PC-3 (cell line): Measurements from ENCODE around the gene PCBP3. TPM values are rescaled to one million over a fixed set of nuclear protein-coding genes. Genes with fewer than 3 reads are reported as not detected.

Experiments
- ATAC-seq: fragments of 200-7000 bp; cut with Tn5 transposase; 2 replicates; pipeline ENCODE4 v1.9.1; 2020; ENCODE audit warnings: mild to moderate bottlenecking, moderate library complexity
- BruUV-seq: library from RNA; stranded (reverse); fragments of 400-500 nt; replicated peaks from 2 replicates; lab custom pipeline; 2021; lab: Mats Ljungman, UMichigan
- CTCF ChIA-PET: fragments of 300-600 bp; sonication (Branson Sonifier 250); formaldehyde crosslinking; loops from one replicate; lab custom pipeline; 2022; ENCODE audit warnings: antibody characterized with exemption; lab: Charles Lee
- POLR2A ChIA-PET: fragments of 300-600 bp; sonication (Branson Sonifier 250); formaldehyde crosslinking; loops from one replicate; lab custom pipeline; 2022; ENCODE audit warnings: antibody characterized with exemption; ENCODE audit not compliant: unreplicated experiment; lab: Charles Lee
- DNase-seq: peaks from one replicate; pipeline ENCODE4 v3.0.0-alpha.2; 2015
- H2AFZ ChIP-seq: fragments of 300-600 bp; sonication (generic); 2 replicates; pipeline ENCODE4 v1.6.0; 2016; ENCODE audit warnings: antibody characterized with exemption, low read length
- H3F3A ChIP-seq: fragments of 300-600 bp; sonication (generic); one replicate; pipeline ENCODE4 v1.6.0; 2017; ENCODE audit warnings: antibody characterized with exemption, low read length, control low read depth, mild to moderate bottlenecking; ENCODE audit not compliant: unreplicated experiment
- H3K27ac ChIP-seq: fragments of 300-600 bp; sonication (generic); 2 replicates; pipeline ENCODE4 v1.5.1; 2016; ENCODE audit warnings: mild to moderate bottlenecking, low read length
- H3K27me3 ChIP-seq: fragments of 300-600 bp; sonication (generic); 2 replicates; pipeline ENCODE4 v1.6.1; 2016; ENCODE audit warnings: low read length, mixed read lengths
- H3K36me3 ChIP-seq: fragments of 300-600 bp; sonication (generic); 2 replicates; pipeline ENCODE4 v1.6.1; 2016; ENCODE audit warnings: low read depth, mixed run types, low read length, mixed read lengths
- H3K4me1 ChIP-seq: fragments of 300-600 bp; sonication (generic); 2 replicates; pipeline ENCODE4 v1.5.1; 2016; ENCODE audit warnings: low read length; ENCODE audit not compliant: insufficient read depth
- H3K4me2 ChIP-seq: fragments of 300-600 bp; sonication (generic); 2 replicates; pipeline ENCODE4 v1.6.0; 2016; ENCODE audit warnings: low read length
- H3K4me3 ChIP-seq: fragments of 300-600 bp; sonication (generic); 2 replicates; pipeline ENCODE4 v1.5.1; 2016; ENCODE audit warnings: mild to moderate bottlenecking, low read length, mixed read lengths
- H3K79me2 ChIP-seq: fragments of 300-600 bp; sonication (generic); 2 replicates; pipeline ENCODE4 v1.6.1; 2017; ENCODE audit warnings: low read length, mixed read lengths
- H3K9ac ChIP-seq: fragments of 300-600 bp; sonication (generic); 2 replicates; pipeline ENCODE4 v1.6.0; 2016; ENCODE audit warnings: mild to moderate bottlenecking, low read length
- H3K9me2 ChIP-seq: fragments of 300-600 bp; sonication (generic); replicated peaks from 2 replicates; pipeline ENCODE4 v1.6.1; 2016; ENCODE audit warnings: mixed run types, low read length, mixed read lengths
- H3K9me3 ChIP-seq: fragments of 300-600 bp; sonication (generic); 2 replicates; pipeline ENCODE4 v1.6.1; 2016; ENCODE audit warnings: low read length, mixed read lengths
- H4K20me1 ChIP-seq: fragments of 300-600 bp; sonication (generic); 2 replicates; pipeline ENCODE4 v1.6.1; 2016; ENCODE audit warnings: low read length, mixed read lengths
- CTCF ChIP-seq: fragments of 300-600 bp; sonication (generic); conservative IDR thresholded peaks from 2 replicates; pipeline ENCODE4 v1.5.1; 2017; ENCODE audit warnings: antibody characterized with exemption, low read depth, mild to moderate bottlenecking, low read length
- EZH2 ChIP-seq: fragments of 300-600 bp; sonication (generic); IDR thresholded peaks from one replicate; pipeline ENCODE4 v1.6.1; 2017; ENCODE audit warnings: antibody characterized with exemption, mild to moderate bottlenecking, low read length; ENCODE audit not compliant: unreplicated experiment
- EZH2phosphoT487 ChIP-seq: fragments of 300-600 bp; sonication (generic); IDR thresholded peaks from 2 replicates; pipeline ENCODE4 v1.6.1; 2018; ENCODE audit warnings: mild to moderate bottlenecking, antibody characterized with exemption, low read length, borderline replicate concordance
- intact Hi-C: fragments of 100-400 bp; cut with micrococcal nuclease; formaldehyde crosslinking; loops from 2 replicates; pipeline ENCODE4 v1.9.0; 2023
- total RNA-seq: library from RNA; depleted of rRNA; stranded (reverse); fragments of >200 nt; gene quantifications from 2 replicates; pipeline ENCODE4 v1.2.3, GENCODE V29; 2014

The PCBP3 gene
- total RNA-seq, 1 experiment from 2014 or later, result 2.4 TPM

- Histone ChIP-seq H3K9me3 (no peaks in the 10 kb centered on the region), H3K27me3 (no peaks in the 10 kb centered on the region), H3K9ac (no peak overlapping the region), H3K4me1 (peaks cover 17% of the 10 kb centered on the region), H3F3A (no peaks in the 10 kb centered on the region), H3K79me2 (peaks cover 54% of the 10 kb centered on the region), H2AFZ (no peak overlapping the region), H4K20me1 (peaks cover 22% of the 10 kb centered on the region), H3K9me2 (no peaks in the 10 kb centered on the region), H3K36me3 (peaks cover 29% of the 10 kb centered on the region), H3K4me3 (no peak overlapping the region), H3K4me2 (no peak overlapping the region), H3K27ac (no peak overlapping the region)
- POLR2A ChIA-PET, result no interaction called here
- TF ChIP-seq CTCF, result no peak
- TF ChIP-seq EZH2, result no peak
- no peak for TF ChIP-seq EZH2phosphoT487
- DNase-seq (no peak), ATAC-seq (no peak)
- CTCF ChIA-PET, result no interaction called here
- no TSS peak for BruUV-seq
- intact Hi-C loops, result no loop called here
These were observed 342.2 kb downstream of the PCBP3 start for GRCh38 chr21:45985471-45986315.

GRCh38 chr21:45986316-45987051, 343.0 kb downstream of the PCBP3 start:
- Histone ChIP-seq H3K36me3 (peaks cover 33% of the 10 kb centered on the region), H3K4me3 (no peak overlapping the region), H3K27me3 (no peaks in the 10 kb centered on the region), H3K9ac (no peak overlapping the region), H3K79me2 (peaks cover 50% of the 10 kb centered on the region), H3F3A (no peaks in the 10 kb centered on the region), H3K4me1 (peaks cover 13% of the 10 kb centered on the region), H3K27ac (no peak overlapping the region), H3K9me3 (no peaks in the 10 kb centered on the region), H3K4me2 (no peak overlapping the region), H3K9me2 (no peaks in the 10 kb centered on the region), H2AFZ (no peak overlapping the region), H4K20me1 (peaks cover 22% of the 10 kb centered on the region)
- no peak for ATAC-seq
- no peak for DNase-seq
- BruUV-seq, result no TSS peak
- POLR2A ChIA-PET, result no interaction called here
- intact Hi-C loops, result no loop called here
- CTCF ChIA-PET, result no interaction called here
- TF ChIP-seq EZH2phosphoT487 (no peak), CTCF (no peak), EZH2 (no peak)
